IPS DF 6.9 (cell line): ENCODE measurements around the gene C9orf50.

Experiments
- DNase-seq: peaks from one replicate; pipeline ENCODE4 v3.0.0-alpha.2; 2013; ENCODE audit warnings: low read depth, low spot score
- H3K27ac ChIP-seq: one replicate; pipeline ENCODE4 v1.5.1; 2013; ENCODE audit warnings: low read length, control low read depth
- H3K27me3 ChIP-seq: 2 replicates; pipeline ENCODE4 v1.6.1; 2013; ENCODE audit warnings: mild to moderate bottlenecking, low read length; ENCODE audit not compliant: control insufficient read depth, insufficient read depth
- H3K36me3 ChIP-seq: 2 replicates; pipeline ENCODE4 v1.6.1; 2013; ENCODE audit warnings: low read length; ENCODE audit not compliant: control insufficient read depth, insufficient read depth
- H3K4me1 ChIP-seq: 2 replicates; pipeline ENCODE4 v1.6.1; 2013; ENCODE audit warnings: low read length; ENCODE audit not compliant: control insufficient read depth, insufficient read depth
- H3K4me3 ChIP-seq: 2 replicates; pipeline ENCODE4 v1.5.1; 2013; ENCODE audit warnings: mild to moderate bottlenecking, low read length
- H3K9me3 ChIP-seq: 2 replicates; pipeline ENCODE4 v1.6.1; 2013; ENCODE audit warnings: low read length, inconsistent platforms; ENCODE audit not compliant: control insufficient read depth, insufficient read depth
- WGBS: extraction: QIAGEN DNeasy Blood & Tissue Kit; methylation state at CpG from one replicate; pipeline ENCODE4 v1.1.7; 2013; ENCODE audit warnings: mixed read lengths, missing lambda C conversion rate; ENCODE audit not compliant: insufficient read length, insufficient coverage; 5-methylcytosine and 5-hydroxymethylcytosine counted together

Gene C9orf50

DNA sequence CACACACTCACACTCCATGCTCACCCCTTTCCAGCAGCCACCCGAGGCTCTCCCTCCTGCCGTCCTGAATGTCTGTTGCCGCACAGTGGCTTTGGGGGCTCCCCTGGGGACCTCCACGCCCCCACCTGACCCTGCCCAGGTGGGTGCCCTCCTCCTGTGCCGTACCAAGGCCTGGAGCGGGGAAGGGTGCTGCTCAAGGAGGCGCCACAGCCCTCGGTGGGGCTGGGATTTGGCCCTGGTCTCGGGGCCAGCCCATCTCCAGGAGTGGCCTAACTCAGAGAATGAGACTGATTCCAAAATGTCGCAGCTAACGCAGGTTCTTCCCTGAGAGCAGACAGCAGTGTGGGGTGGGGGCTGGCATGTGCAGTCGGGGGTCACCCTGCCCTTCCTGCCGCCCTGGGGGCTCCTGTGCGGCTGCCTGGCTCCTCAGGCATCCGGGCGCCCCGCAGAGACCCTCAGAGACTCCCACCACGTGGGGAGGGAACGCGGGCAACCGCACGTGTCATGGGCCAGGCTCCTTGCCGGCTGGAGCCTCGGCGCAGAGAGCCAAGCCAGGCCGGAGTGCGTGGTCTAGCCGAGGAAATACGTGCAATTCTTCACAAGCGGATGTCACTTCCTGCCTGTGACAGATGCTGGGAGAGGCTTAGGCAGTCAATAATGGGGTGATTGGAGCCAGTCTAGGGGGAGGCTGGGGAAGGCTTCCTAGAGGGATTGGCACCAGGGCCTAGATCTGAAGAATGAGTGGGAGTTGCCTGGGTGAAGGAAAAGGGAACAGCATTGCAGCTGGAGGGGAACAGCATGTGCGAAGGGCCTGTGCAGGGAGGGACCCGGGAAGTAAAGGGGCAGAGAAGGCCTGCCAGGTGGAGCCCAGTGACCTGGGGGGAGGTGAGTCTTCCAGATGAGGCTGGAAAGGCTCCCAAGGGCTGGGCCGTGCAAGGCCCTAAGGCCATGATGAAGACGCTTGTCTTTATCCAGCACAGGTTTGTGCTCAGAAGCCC lies 44.1 kb downstream of the C9orf50 start:
- WGBS, result no CpG with 5 or more reads among the region's 34 CpGs
- Histone ChIP-seq H3K36me3 (no peaks in the 10 kb centered on the region), H3K9me3 (no peaks in the 10 kb centered on the region), H3K27ac (no peak overlapping the region), H3K4me1 (no peaks in the 10 kb centered on the region), H3K4me3 (no peak overlapping the region), H3K27me3 (no peaks in the 10 kb centered on the region)
- no peak for DNase-seq

DNA sequence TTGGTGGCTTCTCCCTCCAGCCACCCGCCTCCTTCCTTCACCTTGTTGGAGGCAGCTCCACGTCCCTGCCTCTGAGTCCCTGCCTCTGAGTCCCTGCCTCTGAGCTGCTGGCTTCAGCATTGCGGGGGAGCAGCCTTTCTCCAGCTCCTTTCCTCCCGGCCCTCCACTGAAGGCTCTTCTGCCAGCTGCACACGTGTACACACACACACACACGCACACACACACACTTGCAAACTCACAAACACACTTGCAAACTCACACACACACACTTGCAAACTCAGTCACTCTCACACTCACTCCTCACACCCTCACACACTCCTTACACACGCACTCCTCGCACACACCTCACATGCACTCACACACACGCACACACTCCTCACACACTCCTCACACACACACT lies 45.1 kb downstream of the C9orf50 start:
- no peak for DNase-seq
- no peaks in the 10 kb centered on the region for H3K36me3 ChIP-seq
- no peaks in the 10 kb centered on the region; the same call in 1 of the 2 replicates for H3K4me1 ChIP-seq
- WGBS, result 100% methylated on average over 3 of the region's 9 CpGs
- no peaks in the 10 kb centered on the region for H3K9me3 ChIP-seq
- H3K4me3 ChIP-seq, result no peak overlapping the region
- H3K27ac ChIP-seq, result no peak overlapping the region
- H3K27me3 ChIP-seq, result no peaks in the 10 kb centered on the region

DNA sequence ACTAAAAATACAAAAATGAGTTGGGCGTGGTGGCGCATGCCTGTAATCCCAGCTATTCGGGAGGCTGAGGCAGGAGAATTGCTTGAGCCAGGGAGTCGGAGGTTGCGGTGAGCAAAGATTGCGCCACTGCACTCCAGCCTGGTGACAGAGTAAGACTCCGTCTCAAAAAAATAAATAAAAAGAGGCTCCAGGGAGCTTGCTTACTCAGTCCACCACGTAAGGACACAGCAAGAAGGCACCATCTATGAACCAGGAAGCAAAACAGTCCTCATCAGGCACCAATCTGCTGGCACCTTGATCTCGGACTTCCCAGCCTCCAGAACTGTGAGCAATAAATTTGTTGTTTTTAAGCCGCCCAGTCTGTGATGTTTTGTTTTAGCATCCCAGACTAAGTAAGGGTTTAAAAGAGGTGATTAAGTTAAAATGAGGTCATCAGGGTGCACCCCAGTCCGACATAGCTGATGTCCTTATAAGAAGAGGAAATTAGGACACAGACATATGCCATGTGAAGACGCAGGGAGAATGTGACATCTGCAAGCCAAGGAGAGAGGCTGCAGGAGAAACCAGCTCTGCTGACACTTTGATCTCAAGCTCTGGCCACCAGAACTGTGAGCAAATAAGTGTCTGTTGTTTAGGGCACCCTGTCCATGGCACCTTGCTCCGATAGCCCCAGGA lies 45.9 kb downstream of the C9orf50 start:
- DNase-seq, result no peak

DNA sequence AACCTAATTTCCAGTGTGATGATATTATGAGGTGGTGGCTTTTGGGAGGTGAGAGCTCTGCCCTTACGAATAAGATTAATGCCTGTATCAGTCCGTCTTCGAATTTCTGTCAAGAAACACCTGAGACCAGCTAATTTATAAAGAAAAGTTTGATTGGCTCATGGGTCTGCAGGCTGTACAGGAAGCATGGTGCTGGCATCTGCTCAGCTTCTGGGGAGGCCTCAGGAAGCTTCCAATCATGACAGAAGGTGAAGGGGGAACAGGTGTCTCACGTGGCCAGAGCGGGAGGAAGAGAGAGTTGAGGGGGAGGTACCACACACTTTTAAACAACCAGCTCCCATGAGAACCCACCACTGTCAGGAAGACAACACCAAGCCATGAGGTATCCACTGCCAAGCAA lies 46.9 kb downstream of the C9orf50 start:
- H3K4me3 ChIP-seq, result no peak overlapping the region
- no peak overlapping the region for H3K27ac ChIP-seq
- no peaks in the 10 kb centered on the region for H3K36me3 ChIP-seq
- WGBS, result no CpG with 5 or more reads among the region's 5 CpGs
- H3K27me3 ChIP-seq, result no peaks in the 10 kb centered on the region
- no peaks in the 10 kb centered on the region for H3K9me3 ChIP-seq
- DNase-seq, result no peak
- peaks cover 7% of the 10 kb centered on the region; the same call in 1 of the 2 replicates for H3K4me1 ChIP-seq

More for the DNA sequence above, 45.9 kb downstream of the C9orf50 start:
- no peaks in the 10 kb centered on the region for H3K9me3 ChIP-seq
- no peaks in the 10 kb centered on the region for H3K27me3 ChIP-seq
- peaks cover 2% of the 10 kb centered on the region; the same call in 1 of the 2 replicates for H3K4me1 ChIP-seq
- no peaks in the 10 kb centered on the region for H3K36me3 ChIP-seq
- H3K4me3 ChIP-seq, result no peak overlapping the region
- WGBS, result no CpG with 5 or more reads among the region's 13 CpGs
- no peak overlapping the region for H3K27ac ChIP-seq

DNA sequence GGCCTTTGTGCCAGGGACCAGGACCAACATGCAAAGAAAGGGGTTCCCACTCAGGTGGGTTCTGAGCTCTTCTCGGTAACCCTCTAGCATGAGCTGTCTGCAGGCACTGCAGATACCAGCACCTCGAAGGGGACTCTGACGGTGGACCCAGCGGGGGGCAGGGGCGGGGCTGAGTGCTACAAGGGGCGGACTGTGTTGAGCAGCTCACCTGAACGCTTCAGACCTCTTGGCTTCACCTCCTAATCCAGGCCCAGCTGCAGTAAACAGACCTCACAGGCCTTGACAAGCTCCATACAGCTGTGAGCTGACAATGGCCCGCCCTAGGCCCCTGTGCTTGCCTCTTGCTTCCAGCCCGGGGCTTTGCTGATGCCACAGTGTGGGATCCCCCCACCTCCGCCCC lies 48.4 kb downstream of the C9orf50 start:
- no peak for DNase-seq
- H3K36me3 ChIP-seq, result no peaks in the 10 kb centered on the region
- WGBS, result no CpG with 5 or more reads among the region's 10 CpGs
- no peak overlapping the region for H3K4me3 ChIP-seq
- no peaks in the 10 kb centered on the region for H3K9me3 ChIP-seq
- H3K27me3 ChIP-seq, result no peaks in the 10 kb centered on the region
- H3K27ac ChIP-seq, result no peak overlapping the region
- peaks cover 7% of the 10 kb centered on the region; the same call in 1 of the 2 replicates for H3K4me1 ChIP-seq

DNA sequence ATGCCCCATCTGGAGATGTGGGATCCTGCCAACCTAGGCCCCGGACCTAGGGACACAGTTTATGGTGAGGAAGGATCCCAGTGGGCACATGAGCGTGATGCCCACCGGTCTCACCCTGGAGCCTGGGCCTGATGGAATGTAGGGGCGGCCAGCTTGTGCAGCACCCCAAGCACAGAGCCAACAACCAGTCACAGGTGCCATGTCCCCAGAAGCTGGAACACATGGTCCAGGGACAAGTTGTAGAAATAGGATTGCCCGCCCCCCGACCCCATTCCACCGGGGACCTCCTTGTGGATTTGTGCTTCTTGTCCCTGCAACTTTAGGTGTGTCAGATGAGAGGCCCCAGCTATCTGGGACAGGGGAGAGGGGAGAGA lies 48.9 kb downstream of the C9orf50 start:
- no CpG with 5 or more reads among the region's 7 CpGs for WGBS
- H3K9me3 ChIP-seq, result no peaks in the 10 kb centered on the region
- no peak overlapping the region for H3K4me3 ChIP-seq
- H3K4me1 ChIP-seq, result peaks cover 7% of the 10 kb centered on the region; the same call in 1 of the 2 replicates
- no peaks in the 10 kb centered on the region for H3K27me3 ChIP-seq
- H3K36me3 ChIP-seq, result no peaks in the 10 kb centered on the region
- DNase-seq, result no peak
- no peak overlapping the region for H3K27ac ChIP-seq

DNA sequence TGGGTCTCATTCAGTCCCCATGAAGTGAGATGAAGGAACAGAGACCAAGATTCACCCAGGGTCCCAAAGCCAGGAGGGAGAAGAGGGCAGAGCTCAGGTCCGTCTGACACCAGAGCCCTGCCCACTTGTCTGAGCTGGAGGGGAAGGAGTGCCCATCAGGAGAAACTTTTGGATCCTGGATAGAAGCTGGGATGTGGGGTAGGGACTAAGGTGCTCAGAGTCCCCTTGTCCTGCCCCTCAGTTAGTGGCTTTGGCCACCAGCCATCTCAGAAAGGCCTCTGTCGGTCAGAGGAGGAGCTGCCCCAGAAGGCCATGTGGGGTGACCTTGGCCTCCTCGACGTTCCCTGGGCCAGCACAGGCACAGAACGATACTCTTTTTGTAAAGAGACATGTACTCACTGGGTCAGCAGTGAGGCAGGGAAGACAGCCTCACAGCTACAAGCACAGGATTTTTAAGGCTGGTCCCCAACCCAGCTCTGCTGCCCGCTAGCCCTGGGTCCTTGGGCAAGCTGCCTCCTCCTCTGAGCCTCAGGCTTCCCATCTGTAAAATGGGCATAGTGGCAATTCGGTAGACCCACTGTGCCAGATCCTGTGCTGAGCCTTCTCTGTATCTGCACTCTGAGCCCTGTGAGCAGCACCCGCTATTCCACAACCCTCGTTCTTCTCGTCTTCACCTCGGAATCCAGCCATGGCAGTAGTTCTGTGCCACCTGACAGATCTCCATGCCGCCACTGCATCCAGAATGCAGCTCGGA lies 49.4 kb downstream of the C9orf50 start:
- Histone ChIP-seq H3K4me3 (no peak overlapping the region), H3K9me3 (no peaks in the 10 kb centered on the region), H3K4me1 (peaks cover 7% of the 10 kb centered on the region; the same call in 1 of the 2 replicates), H3K27ac (no peak overlapping the region), H3K27me3 (no peaks in the 10 kb centered on the region), H3K36me3 (no peaks in the 10 kb centered on the region)
- WGBS, result no CpG with 5 or more reads among the region's 13 CpGs
- no peak for DNase-seq

DNA sequence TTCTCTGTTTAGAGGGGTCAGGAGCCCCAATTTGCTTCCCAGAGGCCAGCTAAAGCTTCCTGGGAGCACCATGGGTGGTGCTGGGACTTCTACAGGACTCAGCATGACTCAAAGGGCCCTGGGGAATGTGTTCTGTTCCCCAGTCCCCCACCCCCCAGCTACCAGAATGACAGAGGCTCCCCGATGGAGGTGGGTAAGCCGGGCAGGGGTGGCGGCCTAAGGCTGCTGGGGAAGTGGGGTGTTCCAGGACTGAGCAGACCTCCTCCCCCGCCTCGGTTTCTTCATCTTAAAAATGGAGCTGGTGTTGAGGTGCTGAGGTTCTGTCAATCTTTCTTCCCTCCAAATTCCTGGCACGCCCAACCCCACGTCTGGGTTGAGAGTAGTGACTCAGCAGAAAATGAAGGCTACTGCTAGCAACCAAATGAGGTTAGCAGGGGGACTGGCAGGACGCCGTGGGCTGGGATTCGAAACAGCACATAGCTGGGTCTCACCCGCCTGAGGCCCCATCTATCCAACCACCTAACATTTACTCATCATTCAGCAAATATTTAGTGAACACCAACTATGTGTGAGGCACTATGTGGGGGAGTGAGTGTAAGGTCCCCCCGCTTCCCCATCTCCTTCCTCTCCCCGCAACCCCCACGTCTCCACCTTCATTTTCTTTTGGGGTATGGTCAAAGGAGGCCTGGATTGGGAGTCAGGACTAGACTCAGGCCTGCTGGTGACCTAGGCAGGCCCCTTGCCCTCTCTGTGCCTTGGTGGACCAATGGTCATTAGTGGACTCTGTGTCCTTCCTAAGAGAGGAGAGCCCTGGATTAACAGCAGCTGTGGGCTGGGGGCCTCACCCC lies 50.2 kb downstream of the C9orf50 start:
- DNase-seq, result no peak
- Histone ChIP-seq H3K27ac (no peak overlapping the region), H3K4me3 (no peak overlapping the region), H3K27me3 (no peaks in the 10 kb centered on the region), H3K36me3 (no peaks in the 10 kb centered on the region), H3K4me1 (peaks cover 7% of the 10 kb centered on the region; the same call in 1 of the 2 replicates), H3K9me3 (no peaks in the 10 kb centered on the region)
- WGBS, result no CpG with 5 or more reads among the region's 14 CpGs

DNA sequence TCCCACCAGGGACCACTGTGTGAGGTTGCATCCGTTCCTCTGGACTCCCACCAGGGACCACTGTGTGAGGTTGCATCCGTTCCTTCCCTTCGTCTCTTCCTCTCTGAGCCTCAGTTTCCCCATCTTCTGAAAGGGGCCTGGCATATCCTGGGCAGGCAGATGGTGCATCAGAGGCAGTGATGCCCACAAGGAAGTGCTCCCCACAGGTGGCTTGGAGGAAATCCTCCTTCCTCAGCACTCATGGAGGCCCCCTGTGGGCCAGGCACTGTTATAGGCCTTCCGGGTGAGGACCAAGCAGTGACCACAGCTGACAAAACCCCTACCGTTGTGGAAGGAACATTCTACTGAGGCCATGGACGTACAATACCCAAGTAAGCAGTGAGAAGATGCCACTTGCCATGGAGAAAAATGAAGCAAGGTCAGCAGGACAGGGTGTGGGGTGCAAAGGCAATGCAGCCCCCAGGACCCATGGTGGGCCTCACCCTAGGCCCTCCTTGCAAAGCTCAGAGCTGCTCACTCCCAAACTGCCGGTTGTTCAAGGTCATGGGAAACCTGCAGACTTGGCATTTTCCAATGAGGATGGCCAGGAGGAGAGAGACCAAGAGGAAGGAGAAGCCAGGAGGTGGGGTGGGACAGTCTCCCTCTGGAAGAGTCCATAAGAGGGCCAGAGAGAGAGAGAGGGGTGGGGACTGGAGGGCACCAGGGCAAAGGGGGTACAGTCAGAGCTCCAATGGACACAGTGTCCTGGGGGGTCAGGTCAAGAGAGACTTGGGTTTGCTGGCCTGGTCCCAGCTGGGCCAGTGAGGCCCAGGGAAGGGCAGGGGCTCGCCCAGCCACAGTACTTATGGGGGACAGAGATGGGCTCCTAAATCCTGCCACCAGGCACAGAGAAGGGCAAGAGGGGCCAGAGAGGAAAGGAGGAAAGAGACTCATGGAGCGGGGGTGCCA lies 51.1 kb downstream of the C9orf50 start:
- H3K27ac ChIP-seq, result no peak overlapping the region
- DNase-seq, result no peak

More for the DNA sequence above, 51.1 kb downstream of the C9orf50 start:
- Histone ChIP-seq H3K27me3 (no peaks in the 10 kb centered on the region), H3K36me3 (no peaks in the 10 kb centered on the region), H3K4me3 (no peak overlapping the region; the same call in 1 of the 2 replicates), H3K4me1 (peaks cover 7% of the 10 kb centered on the region; the same call in 1 of the 2 replicates), H3K9me3 (no peaks in the 10 kb centered on the region)
- WGBS, result no CpG with 5 or more reads among the region's 9 CpGs
